ENCODE results near the gene FAM227B. TPM values are rescaled to one million over a fixed set of nuclear protein-coding genes. Genes with fewer than 3 reads are reported as not detected.
"Not testable (repeated sequence)": the region's sequence is repeated elsewhere in the genome, so short reads cannot be mapped to it uniquely, and the experiment has no call there.

Gene FAM227B
- 10 to 100 TPM in 1 of 2 donors, 1 to 10 TPM in 1; 8.3 to 12.9 TPM for total RNA-seq

GRCh38 chr15:49620658-49621368 lies at the start of gene FAM227B, which contains the start of gene DTWD1:
Gene FAM227B (minus strand): TSS chr15:49620818. CDS start chr15:49615171, 5,647 bp downstream.
Gene DTWD1 (plus strand): TSS chr15:49621048. CDS start chr15:49625168, 4,120 bp downstream.
- peak in 2 of 4 experiments; percentile 11 to 17 for TF ChIP-seq CTCF (IDR thresholded peaks at IDR 0.05)
- peak; percentile 91 for TF ChIP-seq POLR2AphosphoS5 (IDR thresholded peaks at IDR 0.05)
- TF ChIP-seq POLR2A (IDR thresholded peaks at IDR 0.05) = peak; percentile 72
- no peaks in the 10 kb centered on the region for H3K4me1 ChIP-seq (replicated peaks)
- no peaks in the 10 kb centered on the region for H3K27me3 ChIP-seq (replicated peaks; ENCODE audit: insufficient read depth)
- peak within 1 kb of the TSS; percentile 62 to 63 for H3K4me3 ChIP-seq
- H3K36me3 ChIP-seq = no peaks in the 10 kb centered on the region
- intact Hi-C loops (cut with DNase I) = loop anchor here (5.0 to 10.0 kb wide), 4 partner anchors 194 to 386 kb away; no protein-coding TSS in a partner anchor
- peak; percentile 95 for DNase-seq (ENCODE audit: low spot score)
- WGBS = under 1% methylated on average over 49 of the region's 59 CpGs
- H3K27ac ChIP-seq = peak within 1 kb of the TSS; percentile 86 to 87
- no peaks in the 10 kb centered on the region for H3K9me3 ChIP-seq

- WGBS = 67% methylated on average over 1 of the region's 1 CpG
- H3K27me3 ChIP-seq (replicated peaks; ENCODE audit: insufficient read depth) = no peaks in the 10 kb centered on the region
- intact Hi-C loops (cut with DNase I) = no loop called here
Observed at GRCh38 chr15:49669288-49669687, 48.7 kb upstream of the FAM227B start.

GRCh38 chr15:49666486-49666885 lies 45.9 kb upstream of the FAM227B start:
- H3K36me3 ChIP-seq; H3K9me3 ChIP-seq; H3K27ac ChIP-seq; H3K27me3 ChIP-seq (replicated peaks; ENCODE audit: insufficient read depth); DNase-seq (ENCODE audit: low spot score); H3K4me1 ChIP-seq (replicated peaks); intact Hi-C loops (cut with DNase I); H3K4me3 ChIP-seq: not testable (repeated sequence)
- WGBS = 86% methylated on average over 3 of the region's 3 CpGs

More at GRCh38 chr15:49669288-49669687, 48.7 kb upstream of the FAM227B start:
- Histone ChIP-seq H3K27ac (no peak overlapping the region), H3K4me3 (no peak overlapping the region), H3K4me1 (replicated peaks) (no peaks in the 10 kb centered on the region), H3K36me3 (no peaks in the 10 kb centered on the region), H3K9me3 (no peaks in the 10 kb centered on the region)
- no peak for DNase-seq (ENCODE audit: low spot score)
- TF ChIP-seq POLR2A (IDR thresholded peaks at IDR 0.05) = no peak
- TF ChIP-seq POLR2AphosphoS5 (IDR thresholded peaks at IDR 0.05) = no peak
- TF ChIP-seq CTCF (IDR thresholded peaks at IDR 0.05) = no peak

GRCh38 chr15:49664716-49665115 lies 44.1 kb upstream of the FAM227B start:
- DNase-seq (ENCODE audit: low spot score) = no peak
- H3K9me3 ChIP-seq = no peaks in the 10 kb centered on the region
- intact Hi-C loops (cut with DNase I) = no loop called here
- 90% methylated on average over 1 of the region's 1 CpG for WGBS
- no peak overlapping the region for H3K27ac ChIP-seq
- no peak overlapping the region for H3K4me3 ChIP-seq
- no peaks in the 10 kb centered on the region for H3K27me3 ChIP-seq (replicated peaks; ENCODE audit: insufficient read depth)
- no peaks in the 10 kb centered on the region for H3K4me1 ChIP-seq (replicated peaks)
- no peak for TF ChIP-seq POLR2AphosphoS5 (IDR thresholded peaks at IDR 0.05)
- no peak for TF ChIP-seq POLR2A (IDR thresholded peaks at IDR 0.05)
- TF ChIP-seq CTCF (IDR thresholded peaks at IDR 0.05) = no peak
- no peaks in the 10 kb centered on the region for H3K36me3 ChIP-seq

GRCh38 chr15:49656734-49657133 lies 36.1 kb upstream of the FAM227B start:
- 88% methylated on average over 1 of the region's 1 CpG for WGBS
- H3K36me3 ChIP-seq = no peaks in the 10 kb centered on the region
- H3K9me3 ChIP-seq = no peaks in the 10 kb centered on the region
- H3K27me3 ChIP-seq (replicated peaks; ENCODE audit: insufficient read depth) = no peaks in the 10 kb centered on the region
- no peak for DNase-seq (ENCODE audit: low spot score)
- H3K4me1 ChIP-seq (replicated peaks) = no peaks in the 10 kb centered on the region
- TF ChIP-seq POLR2A (IDR thresholded peaks at IDR 0.05) (no peak), POLR2AphosphoS5 (IDR thresholded peaks at IDR 0.05) (no peak), CTCF (IDR thresholded peaks at IDR 0.05) (no peak)
- no peak overlapping the region for H3K27ac ChIP-seq
- H3K4me3 ChIP-seq = no peak overlapping the region
- intact Hi-C loops (cut with DNase I) = no loop called here
